GM12875 (cell line): ENCODE data around the gene SMPX.

Source experiments
- H3K4me3 ChIP-seq: one replicate; pipeline ENCODE4 v1.5.1; 2011; ENCODE audit warnings: low read depth, low read length, control low read depth
- TF ChIP-seq, protein P1 (sequence below): IDR thresholded peaks from 2 replicates; pipeline ENCODE4 v1.5.1; 2011; ENCODE audit warnings: low read depth, mild to moderate bottlenecking, control low read depth, inconsistent platforms, low read length, moderate library complexity, borderline replicate concordance; ENCODE audit not compliant: insufficient read depth

The SMPX gene

DNA sequence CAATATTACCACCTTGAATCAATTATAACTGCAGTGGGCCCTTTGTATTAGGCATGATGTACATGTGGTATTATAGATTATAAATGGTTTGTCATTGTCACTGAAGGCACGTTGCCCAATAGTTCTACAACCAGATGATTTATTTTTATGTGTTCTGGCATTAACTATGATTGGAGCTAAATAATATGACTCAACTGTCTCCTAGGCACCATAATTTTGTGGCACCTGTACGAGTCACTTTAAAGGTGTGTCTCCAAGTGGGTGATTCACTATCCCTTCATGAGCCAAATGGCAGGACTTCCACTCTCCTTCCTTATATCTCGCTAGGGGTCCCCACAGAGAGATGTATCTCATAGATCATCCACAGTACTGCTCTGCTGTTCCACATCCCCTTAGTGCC lies 6.1 kb upstream of the SMPX start:
- TF ChIP-seq, protein P1, sequence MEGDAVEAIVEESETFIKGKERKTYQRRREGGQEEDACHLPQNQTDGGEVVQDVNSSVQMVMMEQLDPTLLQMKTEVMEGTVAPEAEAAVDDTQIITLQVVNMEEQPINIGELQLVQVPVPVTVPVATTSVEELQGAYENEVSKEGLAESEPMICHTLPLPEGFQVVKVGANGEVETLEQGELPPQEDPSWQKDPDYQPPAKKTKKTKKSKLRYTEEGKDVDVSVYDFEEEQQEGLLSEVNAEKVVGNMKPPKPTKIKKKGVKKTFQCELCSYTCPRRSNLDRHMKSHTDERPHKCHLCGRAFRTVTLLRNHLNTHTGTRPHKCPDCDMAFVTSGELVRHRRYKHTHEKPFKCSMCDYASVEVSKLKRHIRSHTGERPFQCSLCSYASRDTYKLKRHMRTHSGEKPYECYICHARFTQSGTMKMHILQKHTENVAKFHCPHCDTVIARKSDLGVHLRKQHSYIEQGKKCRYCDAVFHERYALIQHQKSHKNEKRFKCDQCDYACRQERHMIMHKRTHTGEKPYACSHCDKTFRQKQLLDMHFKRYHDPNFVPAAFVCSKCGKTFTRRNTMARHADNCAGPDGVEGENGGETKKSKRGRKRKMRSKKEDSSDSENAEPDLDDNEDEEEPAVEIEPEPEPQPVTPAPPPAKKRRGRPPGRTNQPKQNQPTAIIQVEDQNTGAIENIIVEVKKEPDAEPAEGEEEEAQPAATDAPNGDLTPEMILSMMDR = no peak
- no peak overlapping the region for H3K4me3 ChIP-seq

DNA sequence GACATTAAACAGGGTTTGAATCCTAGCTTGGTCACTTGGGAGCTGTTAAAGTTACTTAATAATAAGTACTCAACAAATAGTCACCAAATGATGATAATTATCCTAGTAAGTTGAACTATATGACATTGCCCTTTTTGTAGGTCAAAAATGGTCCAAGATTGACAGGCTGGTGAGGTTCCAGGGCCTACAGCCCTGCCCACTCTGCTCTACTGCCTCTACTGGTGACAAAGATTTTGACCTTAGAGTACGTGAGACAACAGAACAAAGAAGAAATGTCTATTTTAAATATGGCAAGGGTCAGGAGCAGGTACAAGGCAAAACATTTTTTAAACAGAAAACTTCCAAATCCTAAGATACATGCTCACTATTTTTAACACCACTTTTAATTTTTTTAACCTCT lies 572 bp upstream of the SMPX start:
- no peak overlapping the region for H3K4me3 ChIP-seq
- TF ChIP-seq, protein P1 = no peak

DNA sequence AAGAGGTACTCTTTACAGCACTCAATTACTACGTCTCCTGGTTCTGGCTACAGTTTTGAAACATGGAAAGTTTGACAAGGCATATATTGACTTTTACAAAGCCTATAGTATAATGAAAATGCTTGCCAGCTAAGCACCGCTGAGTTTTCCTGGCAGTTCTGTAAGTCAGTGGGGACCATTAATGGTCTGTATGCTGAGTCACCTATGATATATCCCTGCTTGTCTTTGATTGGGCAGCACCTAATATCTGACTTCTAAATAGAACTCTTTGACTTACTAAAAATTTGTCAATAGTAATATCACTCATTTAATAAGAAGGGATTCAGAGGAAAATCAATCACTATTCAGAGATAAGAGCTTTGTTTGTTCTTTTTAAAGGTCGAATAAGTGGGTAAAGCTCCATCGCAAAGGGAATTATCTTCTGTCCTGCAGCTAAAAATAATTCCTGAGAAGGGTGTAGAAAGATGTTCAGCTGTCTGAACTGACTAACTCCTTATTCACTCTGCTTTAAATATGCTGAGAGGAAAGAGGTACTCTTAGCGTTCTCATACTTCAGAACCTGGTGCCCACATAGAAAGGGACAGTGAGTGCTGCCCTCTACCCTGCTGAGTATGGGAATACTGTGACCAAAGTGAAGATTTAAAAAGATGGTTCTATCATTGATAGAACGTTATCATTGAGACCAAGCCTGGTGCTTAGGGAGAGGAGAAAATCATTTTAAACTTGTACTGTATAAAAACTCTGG lies 959 bp downstream of the SMPX start:
- H3K4me3 ChIP-seq = no peak overlapping the region
- TF ChIP-seq, protein P1 = no peak

DNA sequence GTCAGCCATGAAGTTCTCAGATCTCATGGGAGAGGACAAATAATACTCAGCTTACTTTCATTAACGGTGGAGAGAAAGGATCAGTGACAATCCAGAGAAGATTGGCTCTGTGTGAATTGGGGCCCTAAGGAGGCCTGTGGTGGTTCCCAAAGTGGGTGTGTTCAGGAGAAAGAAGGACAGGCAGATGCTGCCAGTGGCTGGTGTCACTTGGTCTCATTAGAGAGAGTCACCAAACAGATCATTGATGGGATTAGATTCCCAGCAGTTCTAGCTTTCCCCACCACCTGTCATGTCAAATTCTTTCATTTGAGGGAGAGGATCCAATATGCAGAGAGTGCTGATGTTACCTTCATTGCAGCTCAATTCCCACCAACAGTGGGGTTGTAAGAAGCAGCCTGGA lies 8.0 kb downstream of the SMPX start:
- TF ChIP-seq, protein P1 = no peak
- H3K4me3 ChIP-seq = no peak overlapping the region

DNA sequence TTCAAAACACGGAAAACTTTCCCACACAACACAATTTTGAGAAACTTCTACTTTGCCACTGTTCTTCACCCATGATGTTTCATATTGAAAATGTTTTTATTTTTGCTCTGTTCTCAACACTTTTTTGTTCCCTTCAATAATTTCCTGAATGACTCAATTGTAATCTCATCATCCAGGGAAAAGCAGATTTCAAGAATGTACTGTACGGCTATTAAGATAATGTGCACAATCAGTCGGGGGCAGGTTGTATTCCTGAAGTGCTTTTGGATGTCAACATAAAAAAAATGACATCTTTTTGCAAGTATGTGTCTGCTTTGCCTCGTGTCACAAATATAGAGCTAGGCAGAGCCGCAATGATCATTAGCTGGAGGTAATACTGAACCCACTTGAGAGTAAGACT lies 9.7 kb downstream of the SMPX start:
- TF ChIP-seq, protein P1 = no peak
- H3K4me3 ChIP-seq = no peak overlapping the region

DNA sequence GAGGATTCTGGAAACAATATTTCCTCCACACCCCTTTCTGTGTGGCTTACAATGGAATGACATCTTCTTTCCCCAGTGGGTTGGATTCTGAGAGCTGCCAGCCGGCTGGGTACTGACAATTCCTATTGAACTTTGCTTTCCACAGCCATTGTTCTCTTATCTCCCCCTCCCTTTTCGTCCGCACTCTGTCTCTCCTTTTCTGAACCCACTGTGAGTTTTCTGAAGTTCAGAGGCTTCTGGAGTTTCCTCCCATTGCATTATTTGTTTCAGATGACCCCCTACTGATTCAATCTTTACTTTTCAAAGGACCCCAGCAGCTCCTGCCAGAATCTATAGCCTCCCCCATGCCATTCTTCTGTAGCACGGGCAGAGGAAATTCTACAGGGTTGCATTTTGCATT lies 10.4 kb downstream of the SMPX start:
- TF ChIP-seq, protein P1 = no peak
- H3K4me3 ChIP-seq = no peak overlapping the region

DNA sequence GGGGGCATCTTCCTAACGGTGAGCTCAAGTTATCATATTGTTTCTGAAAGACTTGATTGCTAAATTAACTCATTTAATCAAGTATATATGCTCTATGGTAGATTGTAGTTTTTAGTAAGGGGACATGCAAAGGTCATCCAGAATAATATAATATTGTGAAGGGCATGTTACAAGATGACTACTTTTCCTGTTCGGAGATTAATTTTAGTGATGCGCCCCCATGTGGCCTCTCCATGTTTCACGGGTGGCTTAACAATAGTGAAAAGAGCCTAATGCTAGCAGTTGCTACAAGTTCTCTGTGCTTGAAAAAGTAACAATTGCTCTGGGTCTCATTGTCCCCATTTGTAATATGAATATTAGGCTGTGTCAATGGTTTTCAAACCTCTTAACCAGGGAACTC lies 12.2 kb downstream of the SMPX start:
- TF ChIP-seq, protein P1 = peak; percentile 54; the same call in 1 of the 2 replicates
- H3K4me3 ChIP-seq = no peak overlapping the region
